NB4 (cell line): ENCODE data around the gene GALNT15.
A peak's percentile ranks its signal among the peaks of the same experiment; 100 is the strongest.

Source experiments
- DNase-seq: peaks from one replicate; pipeline ENCODE4 v3.0.0; 2010; ENCODE audit warnings: low read depth
- H3K4me3 ChIP-seq: one replicate; pipeline ENCODE4 v1.5.1; 2011; ENCODE audit warnings: mild to moderate bottlenecking, low read depth, low read length, moderate library complexity
- MYC ChIP-seq: IDR thresholded peaks from 2 replicates; pipeline ENCODE4 v1.6.1; 2011; ENCODE audit warnings: low read depth, low read length
- POLR2A ChIP-seq: IDR thresholded peaks from 2 replicates; pipeline ENCODE4 v1.6.1; 2011; ENCODE audit warnings: mild to moderate bottlenecking; ENCODE audit not compliant: insufficient read length; ENCODE audit errors: extremely low read depth
- TF ChIP-seq, protein P1 (sequence below): IDR thresholded peaks from one replicate; pipeline ENCODE4 v1.5.1; 2012; ENCODE audit warnings: low read depth, low read length
- TF ChIP-seq, protein P2 (sequence below): IDR thresholded peaks from 2 replicates; pipeline ENCODE4 v1.6.1; 2011; ENCODE audit warnings: low read depth, low read length

Gene GALNT15

GRCh38 chr3:16264174-16264707 is 89.8 kb downstream of the GALNT15 start:
- no peak for DNase-seq
- TF ChIP-seq, protein P1, sequence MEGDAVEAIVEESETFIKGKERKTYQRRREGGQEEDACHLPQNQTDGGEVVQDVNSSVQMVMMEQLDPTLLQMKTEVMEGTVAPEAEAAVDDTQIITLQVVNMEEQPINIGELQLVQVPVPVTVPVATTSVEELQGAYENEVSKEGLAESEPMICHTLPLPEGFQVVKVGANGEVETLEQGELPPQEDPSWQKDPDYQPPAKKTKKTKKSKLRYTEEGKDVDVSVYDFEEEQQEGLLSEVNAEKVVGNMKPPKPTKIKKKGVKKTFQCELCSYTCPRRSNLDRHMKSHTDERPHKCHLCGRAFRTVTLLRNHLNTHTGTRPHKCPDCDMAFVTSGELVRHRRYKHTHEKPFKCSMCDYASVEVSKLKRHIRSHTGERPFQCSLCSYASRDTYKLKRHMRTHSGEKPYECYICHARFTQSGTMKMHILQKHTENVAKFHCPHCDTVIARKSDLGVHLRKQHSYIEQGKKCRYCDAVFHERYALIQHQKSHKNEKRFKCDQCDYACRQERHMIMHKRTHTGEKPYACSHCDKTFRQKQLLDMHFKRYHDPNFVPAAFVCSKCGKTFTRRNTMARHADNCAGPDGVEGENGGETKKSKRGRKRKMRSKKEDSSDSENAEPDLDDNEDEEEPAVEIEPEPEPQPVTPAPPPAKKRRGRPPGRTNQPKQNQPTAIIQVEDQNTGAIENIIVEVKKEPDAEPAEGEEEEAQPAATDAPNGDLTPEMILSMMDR: no peak
- TF ChIP-seq MYC: peak; percentile 17; the same call in 1 of the 2 replicates
- peak overlapping the region; percentile 95 for H3K4me3 ChIP-seq

- H3K4me3 ChIP-seq: peak within 1 kb of the TSS; percentile 100
- DNase-seq: peak; percentile 99
- peak; percentile 57; the same call in 1 of the 2 replicates for TF ChIP-seq MYC
- TF ChIP-seq, protein P1: no peak
- TF ChIP-seq POLR2A: peak; percentile 86
- TF ChIP-seq, protein P2, sequence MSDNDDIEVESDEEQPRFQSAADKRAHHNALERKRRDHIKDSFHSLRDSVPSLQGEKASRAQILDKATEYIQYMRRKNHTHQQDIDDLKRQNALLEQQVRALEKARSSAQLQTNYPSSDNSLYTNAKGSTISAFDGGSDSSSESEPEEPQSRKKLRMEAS: peak; percentile 53; the same call in 1 of the 2 replicates
These were observed 90.4 kb downstream of the GALNT15 start, which contains the start of the genes DPH3 and OXNAD1 for GRCh38 chr3:16264708-16265454. Gene DPH3 (minus strand): TSS chr3:16264943. CDS start chr3:16264876, 67 bp downstream. Gene OXNAD1 (plus strand): TSS chr3:16265212. CDS start chr3:16270953, 5,741 bp downstream.

DNA sequence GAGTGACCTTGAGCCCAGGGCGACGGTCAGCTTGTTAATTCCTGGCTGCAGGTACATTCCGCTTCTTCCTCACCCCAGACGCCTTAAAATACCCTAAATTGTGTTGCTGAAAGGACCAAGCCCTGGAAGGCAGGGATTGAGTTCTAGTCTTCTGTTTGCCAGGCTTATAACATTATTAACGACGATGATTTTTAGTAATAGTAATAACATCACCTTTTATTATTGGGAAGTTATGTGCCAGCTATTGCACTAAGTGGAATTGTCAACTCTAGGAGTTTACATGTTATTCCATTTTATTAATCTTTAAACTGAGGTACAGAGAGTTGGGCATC is 90.9 kb downstream of the GALNT15 start:
- peak overlapping the region; percentile 100 for H3K4me3 ChIP-seq
- TF ChIP-seq, protein P1: no peak
- TF ChIP-seq MYC: no peak
- no peak for TF ChIP-seq POLR2A
- TF ChIP-seq, protein P2: no peak
- DNase-seq: no peak

GRCh38 chr3:16266714-16267113 is 92.2 kb downstream of the GALNT15 start:
- no peak for DNase-seq
- H3K4me3 ChIP-seq: peak overlapping the region; percentile 100
- TF ChIP-seq, protein P1: no peak
- no peak for TF ChIP-seq POLR2A
- TF ChIP-seq, protein P2: no peak
- TF ChIP-seq MYC: no peak

DNA sequence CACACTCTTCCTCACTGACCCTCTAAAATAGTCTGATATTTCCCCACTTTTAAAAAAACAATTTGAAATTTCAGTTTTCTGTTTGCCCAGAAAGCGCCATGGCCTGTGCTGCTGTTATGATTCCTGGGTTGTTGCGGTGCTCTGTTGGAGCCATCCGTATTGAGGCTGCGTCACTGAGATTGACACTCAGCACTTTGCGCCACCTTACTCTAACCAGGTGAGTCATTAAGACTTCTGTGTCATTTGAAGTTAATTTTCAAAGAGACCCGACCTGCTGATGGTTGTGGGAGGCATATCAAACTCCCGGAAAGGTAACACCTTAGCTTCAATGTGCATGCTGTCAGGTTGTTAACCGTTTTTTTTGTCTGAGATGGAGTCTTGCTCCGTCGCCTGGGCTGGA is 96.4 kb downstream of the GALNT15 start:
- no peak for DNase-seq
- TF ChIP-seq, protein P1: no peak
- H3K4me3 ChIP-seq: no peak overlapping the region

- no peak for TF ChIP-seq POLR2A
- no peak for TF ChIP-seq MYC
- TF ChIP-seq, protein P1: no peak
- TF ChIP-seq, protein P2: no peak
- DNase-seq: no peak
- no peak overlapping the region for H3K4me3 ChIP-seq
These were observed 98.1 kb downstream of the GALNT15 start for GRCh38 chr3:16272588-16272987.
